ENCODE measurements around the gene IL16. TPM values are rescaled to one million over a fixed set of nuclear protein-coding genes. Genes with fewer than 3 reads are reported as not detected.
"Not testable (repeated sequence)": the region's sequence is repeated elsewhere in the genome, so short reads cannot be mapped to it uniquely, and the experiment has no call there.

Gene IL16
- total RNA-seq, 2 donors from 2014 or later, result 11.1 to 17.1 TPM

GRCh38 chr15:81156324-81156723 is 40.4 kb upstream of the IL16 start:
- Histone ChIP-seq H3K4me3 (no peak overlapping the region), H3K4me1 (ENCODE audit: control insufficient read depth in 1 of 2, low read depth in 2 of 2) (no peaks in the 10 kb centered on the region), H3K27me3 (replicated peaks; ENCODE audit: insufficient read depth) (no peaks in the 10 kb centered on the region), H3K36me3 (no peaks in the 10 kb centered on the region), H3K27ac (no peak overlapping the region), H3K9me3 (no peaks in the 10 kb centered on the region)
- no peak for TF ChIP-seq CTCF (IDR thresholded peaks at IDR 0.05)
- ATAC-seq (ENCODE audit: insufficient number of reproducible peaks, low FRiP score, low read depth) (no peak), DNase-seq (ENCODE audit: low spot score) (no peak)

- Histone ChIP-seq H3K27me3 (replicated peaks; ENCODE audit: insufficient read depth) (no peaks in the 10 kb centered on the region), H3K4me3 (no peak overlapping the region), H3K9me3 (no peaks in the 10 kb centered on the region), H3K36me3 (no peaks in the 10 kb centered on the region), H3K4me1 (ENCODE audit: control insufficient read depth in 1 of 2, low read depth in 2 of 2) (no peaks in the 10 kb centered on the region), H3K27ac (no peak overlapping the region)
- DNase-seq (ENCODE audit: low spot score) (no peak), ATAC-seq (ENCODE audit: insufficient number of reproducible peaks, low FRiP score, low read depth) (no peak)
- TF ChIP-seq CTCF (IDR thresholded peaks at IDR 0.05), result no peak
These were observed 39.3 kb upstream of the IL16 start for GRCh38 chr15:81157195-81157938.

GRCh38 chr15:81157939-81158223 is 38.8 kb upstream of the IL16 start:
- H3K36me3 ChIP-seq, result no peaks in the 10 kb centered on the region
- no peaks in the 10 kb centered on the region for H3K27me3 ChIP-seq (replicated peaks; ENCODE audit: insufficient read depth)
- TF ChIP-seq CTCF (IDR thresholded peaks at IDR 0.05), result no peak
- no peak overlapping the region for H3K4me3 ChIP-seq
- no peaks in the 10 kb centered on the region for H3K9me3 ChIP-seq
- no peak for DNase-seq (ENCODE audit: low spot score)
- H3K27ac ChIP-seq, result no peak overlapping the region
- no peaks in the 10 kb centered on the region for H3K4me1 ChIP-seq (ENCODE audit: control insufficient read depth in 1 of 2, low read depth in 2 of 2)
- ATAC-seq (ENCODE audit: insufficient number of reproducible peaks, low FRiP score, low read depth), result no peak

GRCh38 chr15:81158561-81158960 is 38.1 kb upstream of the IL16 start:
- not testable (repeated sequence) for ATAC-seq (ENCODE audit: insufficient number of reproducible peaks, low FRiP score, low read depth); DNase-seq (ENCODE audit: low spot score); H3K4me3 ChIP-seq; H3K4me1 ChIP-seq (ENCODE audit: control insufficient read depth in 1 of 2, low read depth in 2 of 2); H3K36me3 ChIP-seq; H3K9me3 ChIP-seq; H3K27me3 ChIP-seq (replicated peaks; ENCODE audit: insufficient read depth); H3K27ac ChIP-seq

GRCh38 chr15:81160312-81161159 is 36.1 kb upstream of the IL16 start:
- no peak overlapping the region for H3K4me3 ChIP-seq
- ATAC-seq (ENCODE audit: insufficient number of reproducible peaks, low FRiP score, low read depth) (no peak), DNase-seq (ENCODE audit: low spot score) (no peak)
- no peaks in the 10 kb centered on the region for H3K27me3 ChIP-seq (replicated peaks; ENCODE audit: insufficient read depth)
- H3K9me3 ChIP-seq, result no peaks in the 10 kb centered on the region
- H3K36me3 ChIP-seq, result no peaks in the 10 kb centered on the region
- no peaks in the 10 kb centered on the region for H3K4me1 ChIP-seq (ENCODE audit: control insufficient read depth in 1 of 2, low read depth in 2 of 2)
- no peak overlapping the region for H3K27ac ChIP-seq
- TF ChIP-seq CTCF (IDR thresholded peaks at IDR 0.05), result no peak
